GM12878 (cell line): ENCODE measurements around the gene STXBP5. TPM values are rescaled to one million over a fixed set of nuclear protein-coding genes. Genes with fewer than 3 reads are reported as not detected.

Experiments used
- ATAC-seq: fragments of 200-7000 bp; cut with Tn5 transposase; 3 replicates; pipeline ENCODE4 v1.9.1; 2020; ENCODE audit warnings: mild to moderate bottlenecking, moderate library complexity
- BruUV-seq: library from RNA; stranded (reverse); fragments of 400-500 nt; replicated peaks from 2 replicates; lab custom pipeline; 2021; lab: Mats Ljungman, UMichigan
- CTCF ChIA-PET: fragments of 300-600 bp; sonication (Branson Sonifier 250); formaldehyde crosslinking; extraction: SDS; loops from one replicate; lab custom pipeline; 2021; ENCODE audit warnings: inconsistent platforms; lab: Yijun Ruan, JAX
- POLR2A ChIA-PET: fragments of 350-600 bp; formaldehyde crosslinking; extraction: SDS; loops from one replicate; lab custom pipeline; 2021; ENCODE audit warnings: inconsistent platforms; lab: Charles Lee
- RAD21 ChIA-PET: fragments of 300-600 bp; sonication (Branson Sonifier 250); formaldehyde crosslinking; loops from one replicate; lab custom pipeline; 2023; ENCODE audit warnings: antibody characterized with exemption; ENCODE audit not compliant: unreplicated experiment; lab: Charles Lee
- SMC1A ChIA-PET: fragments of 300-600 bp; sonication (Branson Sonifier 250); formaldehyde crosslinking; loops from one replicate; lab custom pipeline; 2023; ENCODE audit not compliant: unreplicated experiment, uncharacterized antibody; lab: Charles Lee
- DNase-seq: peaks from one replicate; pipeline ENCODE4 v3.0.0-alpha.2; 2011; ENCODE audit warnings: low read depth, low spot score
- FAIRE-seq: peaks from 3 replicates; lab custom pipeline; 2011; peaks lifted over from hg19 to GRCh38; lab: Jason Lieb, UNC
- H2AFZ ChIP-seq: 2 replicates; pipeline ENCODE4 v1.6.0; 2011; ENCODE audit warnings: low read depth, low read length, control low read depth; ENCODE audit not compliant: control insufficient read depth
- H3K27ac ChIP-seq: 2 replicates; pipeline ENCODE4 v1.5.1; 2011; ENCODE audit warnings: control low read depth; ENCODE audit not compliant: control insufficient read depth, insufficient read depth
- H3K27me3 ChIP-seq, 2 experiments: replicated peaks in 1 of 2; 2 replicates each; pipeline versions ENCODE4 v1.6.0 to v1.6.1; 2011; ENCODE audit warnings: low read length in 1 of 2; ENCODE audit not compliant: control insufficient read depth in 2 of 2, insufficient read depth in 2 of 2
- H3K36me3 ChIP-seq, 2 experiments: 2 replicates each; pipeline ENCODE4 v1.5.1; 2011; ENCODE audit warnings: low read length in 1 of 2; ENCODE audit not compliant: control insufficient read depth in 2 of 2, insufficient read depth in 2 of 2
- H3K4me1 ChIP-seq: 2 replicates; pipeline ENCODE4 v1.6.1; 2011; ENCODE audit warnings: mild to moderate bottlenecking, low read length, moderate library complexity, mixed read lengths; ENCODE audit not compliant: control insufficient read depth, insufficient read depth
- H3K4me2 ChIP-seq: 2 replicates; pipeline ENCODE4 v1.6.0; 2011; ENCODE audit warnings: control low read depth; ENCODE audit not compliant: control insufficient read depth, insufficient read depth
- H3K4me3 ChIP-seq: fragments of 200-600 bp; sonication (generic); 2 replicates; pipeline ENCODE4 v1.5.1; 2016
- H3K79me2 ChIP-seq: 2 replicates; pipeline ENCODE4 v1.6.0; 2011; ENCODE audit warnings: low read length; ENCODE audit not compliant: control insufficient read depth, insufficient read depth
- H3K9ac ChIP-seq: 2 replicates; pipeline ENCODE4 v1.8.0; 2011; ENCODE audit warnings: low read length, control low read depth, mixed read lengths; ENCODE audit not compliant: control insufficient read depth, insufficient read depth
- H3K9me3 ChIP-seq: replicated peaks from 3 replicates; pipeline ENCODE4 v1.5.1; 2011; ENCODE audit warnings: mild to moderate bottlenecking, low read length; ENCODE audit not compliant: control insufficient read depth, insufficient read depth
- H4K20me1 ChIP-seq: 2 replicates; pipeline ENCODE4 v1.6.0; 2011; ENCODE audit not compliant: control insufficient read depth, insufficient read depth
- CBX3 ChIP-seq: fragments of 200-600 bp; sonication (generic); IDR thresholded peaks from 2 replicates; pipeline ENCODE4 v1.6.1; 2016; ENCODE audit warnings: low read depth, borderline replicate concordance
- CBX5 ChIP-seq: sonication (generic); IDR thresholded peaks from 2 replicates; pipeline ENCODE4 v1.6.1; 2016; ENCODE audit warnings: low read depth, moderate library complexity, mild to moderate bottlenecking, inconsistent platforms
- CREB1 ChIP-seq: IDR thresholded peaks from 2 replicates; pipeline ENCODE4 v1.6.1; 2012; ENCODE audit warnings: low read depth, mild to moderate bottlenecking, inconsistent platforms
- KLF5 ChIP-seq: fragments of 450-650 bp; IDR thresholded peaks from 2 replicates; pipeline ENCODE4 v1.6.1; 2014; ENCODE audit warnings: mild to moderate bottlenecking; ENCODE audit not compliant: partially characterized antibody
- MTA3 ChIP-seq: IDR thresholded peaks from 2 replicates; pipeline ENCODE4 v1.6.1; 2012; ENCODE audit warnings: low read length, inconsistent platforms, borderline replicate concordance
- MYB ChIP-seq: fragments of 150-350 bp; IDR thresholded peaks from 2 replicates; pipeline ENCODE4 v1.6.1; 2014; ENCODE audit warnings: mild to moderate bottlenecking, low read depth, low read length, borderline replicate concordance
- NBN ChIP-seq: fragments of 450-650 bp; IDR thresholded peaks from 2 replicates; pipeline ENCODE4 v1.6.1; 2016
- RCOR1 ChIP-seq: conservative IDR thresholded peaks from 2 replicates; pipeline ENCODE4 v1.6.1; 2012; ENCODE audit warnings: low read depth, low read length, improper control_type of control experiment
- SMAD1 ChIP-seq: fragments of 450-650 bp; IDR thresholded peaks from 2 replicates; pipeline ENCODE4 v1.6.1; 2018; ENCODE audit warnings: mild to moderate bottlenecking, low read depth; ENCODE audit not compliant: partially characterized antibody
- TCF7 ChIP-seq: IDR thresholded peaks from 2 replicates; pipeline ENCODE4 v1.6.1; 2014; ENCODE audit warnings: antibody characterized with exemption, borderline replicate concordance
- ZNF384 ChIP-seq: IDR thresholded peaks from 2 replicates; pipeline ENCODE4 v1.6.1; 2012; ENCODE audit warnings: low read depth, mild to moderate bottlenecking, low read length, improper control_type of control experiment, borderline replicate concordance
- WGBS: methylation state at CpG from one replicate; pipeline ENCODE4 v1.1.6; 2016; ENCODE audit warnings: low lambda C conversion rate; ENCODE audit not compliant: insufficient replicate concordance, insufficient coverage; ENCODE audit errors: missing lambda C conversion rate; 5-methylcytosine and 5-hydroxymethylcytosine counted together
- in situ Hi-C: fragments of 300-500 bp; cut with MboI; formaldehyde crosslinking; loops from 9 replicates; pipeline ENCODE4 v1.14.3; 2018; ENCODE audit warnings: mixed read lengths
- intact Hi-C: fragments of 100-400 bp; cut with micrococcal nuclease; formaldehyde crosslinking; loops from one replicate; pipeline ENCODE4 v1.14.2; 2022; ENCODE audit not compliant: unreplicated experiment
- polyA plus RNA-seq, 11 experiments: library from polyadenylated mRNA; depleted of rRNA in 4 of 11; unstranded in 6 of 11; stranded (reverse) in 5 of 11; fragments of >200 nt; fragmentation: Nextera tagmentation in 4 of 11; fragmentation: Illumina TruSeq in 1 of 11; extraction: Ambion mirVana in 4 of 11; extraction: Trizol in 1 of 11; gene quantifications; 1 replicate in 1 of 11; 2 replicates in 10 of 11; pipeline versions ENCODE4 v1.2.1 to v1.2.3, GENCODE V29; 2011 to 2016; ENCODE audit warnings: inconsistent platforms in 2 of 11, missing spikeins in 2 of 11, low read depth in 1 of 11
- total RNA-seq, 4 experiments: library from RNA; depleted of rRNA in 3 of 4; stranded (reverse); fragments of >200 nt in 3 of 4; fragmentation: Illumina TruSeq in 1 of 4; extraction: Trizol in 1 of 4; gene quantifications; 2 replicates each; pipeline versions ENCODE4 v1.2.1 to v1.2.3, GENCODE V29; 2013 to 2021
- TF ChIP-seq, protein P1 (sequence below): IDR thresholded peaks from 2 replicates; pipeline ENCODE4 v1.6.1; 2011; ENCODE audit warnings: low read depth, low read length, improper control_type of control experiment, borderline replicate concordance

STXBP5 gene
- total and polyA plus RNA-seq, 10 of the 15 experiments (the other 5 are each of a cell fraction or from before 2014, with no cell fraction given), result 1.4 to 13.2 (median 8.4) TPM

DNA sequence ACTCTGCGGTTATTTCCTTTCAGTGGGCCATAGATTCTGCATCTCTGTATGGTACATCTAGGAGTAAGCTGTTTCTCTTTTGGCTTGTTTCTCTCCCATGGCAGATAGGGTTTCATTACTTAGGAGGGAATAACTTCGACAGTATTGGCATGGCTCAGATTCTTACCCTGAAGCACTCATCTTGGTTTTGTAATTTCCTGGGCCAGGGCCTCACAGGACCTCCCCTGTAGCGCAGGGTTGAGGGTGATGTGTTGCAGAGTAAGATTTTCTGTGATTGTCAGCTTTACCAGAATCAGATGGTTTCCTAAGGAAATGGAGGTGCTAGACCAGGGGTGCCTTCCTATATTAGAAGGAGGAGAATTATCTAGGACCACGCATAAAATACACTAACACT is 78.3 kb downstream of the STXBP5 start:
- in situ Hi-C loops (loop anchor here (10.0 kb wide), 1 partner anchor 428 kb away; no protein-coding TSS in a partner anchor), intact Hi-C loops (no loop called here)
- no TSS peak for BruUV-seq
- ChIA-PET CTCF (interaction anchor here (0.7 to 1.3 kb wide), 7 partner anchors 8 to 426 kb away, joined by 3 to 4 read pairs (median 3); no protein-coding TSS in a partner anchor), SMC1A (interaction anchor here (0.8 to 1.3 kb wide), 6 partner anchors 11 to 381 kb away, joined by 3 read pairs; no protein-coding TSS in a partner anchor), POLR2A (no interaction called here), RAD21 (no interaction called here)
- Histone ChIP-seq H3K4me3 (no peak overlapping the region), H2AFZ (no peak overlapping the region), H3K27ac (no peak overlapping the region), H3K79me2 (no peaks in the 10 kb centered on the region), H3K4me2 (no peak overlapping the region), H3K9me3 (no peaks in the 10 kb centered on the region), H3K9ac (no peak overlapping the region), H3K27me3 (no peaks in the 10 kb centered on the region), H3K36me3 (no peaks in the 10 kb centered on the region; a peak in 1 of 4 replicates), H4K20me1 (no peaks in the 10 kb centered on the region), H3K4me1 (no peaks in the 10 kb centered on the region)
- WGBS, result 98% methylated on average over 4 of the region's 4 CpGs
- ATAC-seq (no peak), DNase-seq (no peak), FAIRE-seq (no peak)
- TF ChIP-seq CBX5 (no peak), KLF5 (no peak), CBX3 (no peak), RCOR1 (no peak), ZNF384 (no peak), TCF7 (no peak), SMAD1 (no peak), MYB (no peak), NBN (no peak), MTA3 (no peak), CREB1 (no peak)
- TF ChIP-seq, protein P1, sequence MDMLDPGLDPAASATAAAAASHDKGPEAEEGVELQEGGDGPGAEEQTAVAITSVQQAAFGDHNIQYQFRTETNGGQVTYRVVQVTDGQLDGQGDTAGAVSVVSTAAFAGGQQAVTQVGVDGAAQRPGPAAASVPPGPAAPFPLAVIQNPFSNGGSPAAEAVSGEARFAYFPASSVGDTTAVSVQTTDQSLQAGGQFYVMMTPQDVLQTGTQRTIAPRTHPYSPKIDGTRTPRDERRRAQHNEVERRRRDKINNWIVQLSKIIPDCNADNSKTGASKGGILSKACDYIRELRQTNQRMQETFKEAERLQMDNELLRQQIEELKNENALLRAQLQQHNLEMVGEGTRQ, result no peak
